Caco-2 (cell line): ENCODE results near the gene FNDC3B. TPM values are rescaled to one million over a fixed set of nuclear protein-coding genes. Genes with fewer than 3 reads are reported as not detected.
A peak's percentile ranks its signal among the peaks of the same experiment; 100 is the strongest.

Source experiments
- BruUV-seq: library from RNA; stranded (reverse); fragments of 400-500 nt; replicated peaks from 2 replicates; lab custom pipeline; 2021; lab: Mats Ljungman, UMichigan
- CTCF ChIA-PET: fragments of 300-600 bp; sonication (Branson Sonifier 250); formaldehyde crosslinking; loops from one replicate; lab custom pipeline; 2022; ENCODE audit warnings: antibody characterized with exemption; lab: Charles Lee
- POLR2A ChIA-PET: fragments of 300-600 bp; sonication (Branson Sonifier 250); formaldehyde crosslinking; loops from one replicate; lab custom pipeline; 2022; ENCODE audit warnings: antibody characterized with exemption; lab: Charles Lee
- DNase-seq, 2 experiments: peaks; one replicate each; pipeline versions ENCODE4 v3.0.0 to v3.0.0-alpha.2; 2020 to 2022
- H3K27me3 ChIP-seq: replicated peaks from 2 replicates; pipeline ENCODE4 v1.6.0; 2011; ENCODE audit warnings: low read length; ENCODE audit not compliant: control insufficient read depth, insufficient read depth
- H3K36me3 ChIP-seq: 2 replicates; pipeline ENCODE4 v1.5.1; 2011; ENCODE audit warnings: low read length; ENCODE audit not compliant: control insufficient read depth, insufficient read depth
- H3K4me1 ChIP-seq: fragments of 250-450 bp; sonication (Bioruptor Pico); 2 replicates; pipeline ENCODE4 v1.5.1; 2020; ENCODE audit warnings: mild to moderate bottlenecking
- H3K4me3 ChIP-seq: 2 replicates; pipeline ENCODE4 v1.5.1; 2011; ENCODE audit warnings: low read depth, mild to moderate bottlenecking, control low read depth, low read length
- H3K9me3 ChIP-seq: fragments of 250-450 bp; sonication (Bioruptor Pico); 2 replicates; pipeline ENCODE4 v1.5.1; 2020; ENCODE audit warnings: mild to moderate bottlenecking, moderate library complexity
- H3K27ac Mint-ChIP-seq: one replicate; pipeline ENCODE4 v1.8.0; 2022; ENCODE audit warnings: mixed read lengths; ENCODE audit not compliant: unreplicated experiment
- H3K27me3 Mint-ChIP-seq: one replicate; pipeline ENCODE4 v1.8.0; 2022; ENCODE audit warnings: mixed read lengths; ENCODE audit not compliant: insufficient read depth, unreplicated experiment
- H3K36me3 Mint-ChIP-seq: one replicate; pipeline ENCODE4 v1.8.0; 2022; ENCODE audit warnings: mild to moderate bottlenecking, mixed read lengths; ENCODE audit not compliant: insufficient read depth, unreplicated experiment
- H3K4me1 Mint-ChIP-seq: one replicate; pipeline ENCODE4 v1.8.0; 2022; ENCODE audit warnings: low read depth, mixed read lengths; ENCODE audit not compliant: unreplicated experiment
- H3K4me3 Mint-ChIP-seq: one replicate; pipeline ENCODE4 v1.8.0; 2022; ENCODE audit warnings: mild to moderate bottlenecking, moderate library complexity, mixed read lengths; ENCODE audit not compliant: unreplicated experiment
- H3K9me3 Mint-ChIP-seq: one replicate; pipeline ENCODE4 v1.8.0; 2022; ENCODE audit warnings: mixed read lengths; ENCODE audit not compliant: unreplicated experiment
- intact Hi-C: fragments of 100-400 bp; cut with micrococcal nuclease; formaldehyde crosslinking; loops from one replicate; pipeline ENCODE4 v1.10.0; 2022; ENCODE audit not compliant: unreplicated experiment
- total RNA-seq: library from RNA; stranded (reverse); gene quantifications from 2 replicates; pipeline ENCODE4 v1.2.3, GENCODE V29; 2022
- TF ChIP-seq, protein P1 (sequence below), 2 experiments: fragments of 200-600 bp in 1 of 2; IDR thresholded peaks; 1 replicate in 1 of 2; 2 replicates in 1 of 2; pipeline versions ENCODE4 v1.5.1 to v1.8.0; 2011 to 2022; ENCODE audit warnings: antibody characterized with exemption in 1 of 2, control low read depth in 1 of 2, inconsistent platforms in 1 of 2, low read depth in 1 of 2, low read length in 1 of 2, mild to moderate bottlenecking in 1 of 2, moderate library complexity in 1 of 2; ENCODE audit not compliant: insufficient read depth in 1 of 2, severe bottlenecking in 1 of 2, unreplicated experiment in 1 of 2

FNDC3B gene
- total RNA-seq, 1 experiment from 2014 or later: 59.8 TPM

DNA sequence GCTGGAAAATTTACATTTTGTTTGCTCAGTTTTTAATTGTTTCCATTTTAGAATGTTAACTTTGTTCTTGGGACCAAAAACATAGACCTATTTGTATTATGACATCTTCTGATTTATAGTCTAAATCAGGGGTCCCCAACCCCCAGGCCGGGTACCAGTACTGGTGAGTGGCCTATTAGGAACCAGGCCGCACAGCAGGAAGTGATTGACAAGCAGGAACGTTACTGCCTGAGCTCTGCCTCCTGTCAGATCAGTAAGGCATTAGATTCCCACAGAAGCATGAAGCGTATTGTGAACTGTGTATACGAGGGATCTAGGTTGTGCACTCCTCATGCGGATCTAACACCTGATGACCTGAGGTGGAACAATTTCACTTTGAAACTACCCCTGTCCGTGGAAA, 357.0 kb downstream of the FNDC3B start:
- no TSS peak for BruUV-seq

DNA sequence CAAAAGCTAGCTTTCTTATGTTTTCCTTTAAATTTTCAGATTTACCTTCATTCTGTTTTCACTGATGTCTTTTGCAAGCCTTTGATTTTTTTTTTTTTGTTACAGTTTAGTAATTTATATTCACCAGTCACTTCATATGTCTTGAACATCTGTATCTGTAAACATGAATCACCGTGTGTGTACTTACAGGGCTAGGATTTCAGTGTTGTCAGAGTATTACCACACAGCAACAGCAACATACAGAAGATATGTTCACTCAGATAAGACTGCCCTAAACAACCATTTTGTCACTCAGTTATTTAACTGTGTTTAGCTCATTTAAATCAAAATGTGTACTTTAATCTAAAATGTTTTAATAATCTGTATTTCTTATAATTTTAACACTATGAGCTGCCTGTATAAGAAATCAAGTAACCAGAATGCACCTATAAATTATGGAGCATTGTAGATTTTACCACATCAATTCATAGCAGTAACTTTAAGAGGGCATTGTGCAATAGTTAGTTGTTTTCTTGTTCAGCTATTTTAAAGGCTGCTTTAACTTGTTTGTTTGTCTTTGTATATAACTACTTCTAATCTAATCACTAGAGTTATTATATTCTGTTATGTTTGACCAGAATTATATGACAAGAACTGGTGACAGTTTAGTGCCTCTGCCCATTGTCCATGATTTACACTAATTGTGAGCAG, 358.5 kb downstream of the FNDC3B start:
- H3K4me1 Mint-ChIP-seq: no peaks in the 10 kb centered on the region
- no peaks in the 10 kb centered on the region for H3K4me1 ChIP-seq
- H3K36me3 ChIP-seq: no peaks in the 10 kb centered on the region
- no TSS peak for BruUV-seq
- H3K27me3 Mint-ChIP-seq: no peaks in the 10 kb centered on the region
- TF ChIP-seq, protein P1, sequence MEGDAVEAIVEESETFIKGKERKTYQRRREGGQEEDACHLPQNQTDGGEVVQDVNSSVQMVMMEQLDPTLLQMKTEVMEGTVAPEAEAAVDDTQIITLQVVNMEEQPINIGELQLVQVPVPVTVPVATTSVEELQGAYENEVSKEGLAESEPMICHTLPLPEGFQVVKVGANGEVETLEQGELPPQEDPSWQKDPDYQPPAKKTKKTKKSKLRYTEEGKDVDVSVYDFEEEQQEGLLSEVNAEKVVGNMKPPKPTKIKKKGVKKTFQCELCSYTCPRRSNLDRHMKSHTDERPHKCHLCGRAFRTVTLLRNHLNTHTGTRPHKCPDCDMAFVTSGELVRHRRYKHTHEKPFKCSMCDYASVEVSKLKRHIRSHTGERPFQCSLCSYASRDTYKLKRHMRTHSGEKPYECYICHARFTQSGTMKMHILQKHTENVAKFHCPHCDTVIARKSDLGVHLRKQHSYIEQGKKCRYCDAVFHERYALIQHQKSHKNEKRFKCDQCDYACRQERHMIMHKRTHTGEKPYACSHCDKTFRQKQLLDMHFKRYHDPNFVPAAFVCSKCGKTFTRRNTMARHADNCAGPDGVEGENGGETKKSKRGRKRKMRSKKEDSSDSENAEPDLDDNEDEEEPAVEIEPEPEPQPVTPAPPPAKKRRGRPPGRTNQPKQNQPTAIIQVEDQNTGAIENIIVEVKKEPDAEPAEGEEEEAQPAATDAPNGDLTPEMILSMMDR (IDR thresholded peaks at IDR 0.05; ENCODE audit: insufficient read depth in 1 of 2, low read depth in 1 of 2, low read length in 1 of 2, severe bottlenecking in 1 of 2, unreplicated experiment in 1 of 2): no peak
- peaks cover 35% of the 10 kb centered on the region for H3K36me3 Mint-ChIP-seq
- ChIA-PET CTCF (no interaction called here), POLR2A (no interaction called here)
- H3K9me3 Mint-ChIP-seq: no peaks in the 10 kb centered on the region
- no peak overlapping the region for H3K27ac Mint-ChIP-seq
- H3K4me3 ChIP-seq: no peak overlapping the region
- H3K27me3 ChIP-seq: no peaks in the 10 kb centered on the region
- intact Hi-C loops: no loop called here
- DNase-seq: no peak
- H3K9me3 ChIP-seq: no peaks in the 10 kb centered on the region
- no peak overlapping the region for H3K4me3 Mint-ChIP-seq

More for the DNA sequence above, 357.0 kb downstream of the FNDC3B start:
- DNase-seq: no peak
- no peak overlapping the region for H3K4me3 ChIP-seq
- no peaks in the 10 kb centered on the region for H3K9me3 ChIP-seq
- TF ChIP-seq, protein P1 (IDR thresholded peaks at IDR 0.05; ENCODE audit: insufficient read depth in 1 of 2, low read depth in 1 of 2, low read length in 1 of 2, severe bottlenecking in 1 of 2, unreplicated experiment in 1 of 2): no peak
- POLR2A ChIA-PET: no interaction called here
- intact Hi-C loops: no loop called here
- H3K27me3 ChIP-seq: no peaks in the 10 kb centered on the region
- H3K27ac Mint-ChIP-seq: no peak overlapping the region
- CTCF ChIA-PET: no interaction called here
- no peak overlapping the region for H3K4me3 Mint-ChIP-seq
- H3K36me3 Mint-ChIP-seq: peaks cover 30% of the 10 kb centered on the region
- no peaks in the 10 kb centered on the region for H3K4me1 Mint-ChIP-seq
- no peaks in the 10 kb centered on the region for H3K4me1 ChIP-seq
- H3K27me3 Mint-ChIP-seq: no peaks in the 10 kb centered on the region
- no peaks in the 10 kb centered on the region for H3K9me3 Mint-ChIP-seq
- H3K36me3 ChIP-seq: no peaks in the 10 kb centered on the region

DNA sequence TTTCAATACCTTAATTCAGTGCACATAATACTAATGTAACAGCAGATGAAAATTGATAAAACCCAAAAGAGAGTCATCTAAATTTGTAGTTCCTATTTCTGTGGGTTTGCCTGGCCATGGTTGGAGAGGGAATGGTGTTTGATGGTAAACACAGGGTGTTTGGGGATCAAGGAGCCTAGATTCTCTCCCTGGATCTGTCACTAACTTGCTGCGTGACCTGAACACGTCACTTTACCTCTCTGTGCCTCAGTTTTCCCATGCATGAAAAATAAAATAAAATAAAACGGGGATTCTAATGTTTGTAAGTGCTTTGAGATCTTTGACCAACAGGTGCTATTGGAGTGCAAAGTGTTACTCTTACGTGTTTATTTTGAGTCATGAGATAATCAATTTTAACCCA, 359.1 kb downstream of the FNDC3B start:
- no peak for DNase-seq
- intact Hi-C loops: no loop called here
- H3K4me1 ChIP-seq: no peaks in the 10 kb centered on the region
- Mint-ChIP-seq H3K9me3 (no peaks in the 10 kb centered on the region), H3K4me1 (no peaks in the 10 kb centered on the region), H3K4me3 (no peak overlapping the region), H3K27ac (no peak overlapping the region), H3K27me3 (no peaks in the 10 kb centered on the region), H3K36me3 (peaks cover 30% of the 10 kb centered on the region)
- ChIA-PET POLR2A (no interaction called here), CTCF (no interaction called here)
- no peak overlapping the region for H3K4me3 ChIP-seq
- no peaks in the 10 kb centered on the region for H3K36me3 ChIP-seq
- H3K9me3 ChIP-seq: no peaks in the 10 kb centered on the region
- BruUV-seq: TSS peak; percentile 12
- TF ChIP-seq, protein P1 (IDR thresholded peaks at IDR 0.05; ENCODE audit: insufficient read depth in 1 of 2, low read depth in 1 of 2, low read length in 1 of 2, severe bottlenecking in 1 of 2, unreplicated experiment in 1 of 2): no peak
- H3K27me3 ChIP-seq: no peaks in the 10 kb centered on the region
